Neuronal stem cell (in vitro differentiated cells): ENCODE data around the gene CEBPE.

Experiments
- DNase-seq: peaks from one replicate; pipeline ENCODE4 v3.0.0-alpha.2; 2013; ENCODE audit warnings: low spot score
- H2AFZ ChIP-seq: one replicate; pipeline ENCODE4 v1.6.1; 2013; ENCODE audit warnings: mild to moderate bottlenecking, low read length, inconsistent platforms
- H2AK5ac ChIP-seq: 2 replicates; pipeline ENCODE4 v1.6.1; 2013; ENCODE audit warnings: low read depth, mild to moderate bottlenecking, inconsistent platforms, low read length, moderate library complexity, mixed read lengths
- H2BK120ac ChIP-seq: 2 replicates; pipeline ENCODE4 v1.6.1; 2013; ENCODE audit warnings: low read depth, mild to moderate bottlenecking, inconsistent platforms, low read length, moderate library complexity, mixed read lengths
- H2BK12ac ChIP-seq: one replicate; pipeline ENCODE4 v1.6.1; 2013; ENCODE audit warnings: low read length, inconsistent platforms
- H2BK15ac ChIP-seq: 2 replicates; pipeline ENCODE4 v1.6.1; 2013; ENCODE audit warnings: mild to moderate bottlenecking, low read length, inconsistent platforms, mixed read lengths
- H2BK5ac ChIP-seq: one replicate; pipeline ENCODE4 v1.6.1; 2013; ENCODE audit warnings: inconsistent platforms, mild to moderate bottlenecking, low read length, moderate library complexity
- H3K14ac ChIP-seq: one replicate; pipeline ENCODE4 v1.6.1; 2013; ENCODE audit warnings: low read length, inconsistent platforms
- H3K18ac ChIP-seq: 2 replicates; pipeline ENCODE4 v1.6.1; 2013; ENCODE audit warnings: low read length, inconsistent platforms
- H3K23ac ChIP-seq: 2 replicates; pipeline ENCODE4 v1.6.1; 2013; ENCODE audit warnings: low read depth, mild to moderate bottlenecking, mixed read lengths, low read length, inconsistent platforms; ENCODE audit not compliant: poor library complexity
- H3K27ac ChIP-seq: replicated peaks from 3 replicates; pipeline ENCODE4 v1.5.1; 2013; ENCODE audit warnings: low read length, inconsistent platforms
- H3K27me3 ChIP-seq, 3 experiments: 2 replicates each; pipeline ENCODE4 v1.6.1; 2013; ENCODE audit warnings: low read length in 3 of 3, mild to moderate bottlenecking in 2 of 3, inconsistent platforms in 1 of 3, low read depth in 1 of 3, mixed read lengths in 1 of 3, moderate library complexity in 1 of 3; ENCODE audit not compliant: control insufficient read depth in 3 of 3, insufficient read depth in 3 of 3
- H3K36me3 ChIP-seq, 2 donors: replicated peaks in 1 of 2; 2 replicates each; pipeline ENCODE4 v1.6.1; 2013; ENCODE audit warnings: low read length in 2 of 2; ENCODE audit not compliant: control insufficient read depth in 2 of 2, insufficient read depth in 2 of 2
- H3K4ac ChIP-seq: 2 replicates; pipeline ENCODE4 v1.6.1; 2013; ENCODE audit warnings: inconsistent platforms, mild to moderate bottlenecking, low read length, moderate library complexity
- H3K4me1 ChIP-seq, 2 donors: 1 replicate in 1 of 2; 2 replicates in 1 of 2; pipeline ENCODE4 v1.6.1; 2013; ENCODE audit warnings: low read length in 2 of 2, low read depth in 1 of 2; ENCODE audit not compliant: control insufficient read depth in 2 of 2, insufficient read depth in 1 of 2
- H3K4me2 ChIP-seq: one replicate; pipeline ENCODE4 v1.6.1; 2013; ENCODE audit warnings: mild to moderate bottlenecking, low read length, inconsistent platforms; ENCODE audit not compliant: insufficient read depth, poor library complexity, severe bottlenecking
- H3K4me3 ChIP-seq, 2 donors: 2 replicates each; pipeline ENCODE4 v1.5.1; 2013; ENCODE audit warnings: low read length in 2 of 2, mild to moderate bottlenecking in 2 of 2, inconsistent platforms in 1 of 2, moderate library complexity in 1 of 2
- H3K79me1 ChIP-seq: one replicate; pipeline ENCODE4 v1.6.1; 2013; ENCODE audit warnings: low read depth, mild to moderate bottlenecking, inconsistent platforms, low read length, moderate library complexity
- H3K9ac ChIP-seq: one replicate; pipeline ENCODE4 v1.6.1; 2013; ENCODE audit warnings: mild to moderate bottlenecking, low read depth, low read length, inconsistent platforms; ENCODE audit not compliant: poor library complexity
- H3K9me3 ChIP-seq, 2 donors: replicated peaks in 1 of 2; 2 replicates each; pipeline versions ENCODE3 to v1.6.1; 2013; ENCODE audit warnings: low read length in 2 of 2, mild to moderate bottlenecking in 2 of 2, inconsistent platforms in 1 of 2, low read depth in 1 of 2, mixed read lengths in 1 of 2, moderate library complexity in 1 of 2; ENCODE audit not compliant: control insufficient read depth in 2 of 2, insufficient read depth in 1 of 2
- H4K8ac ChIP-seq: one replicate; pipeline ENCODE4 v1.6.1; 2013; ENCODE audit warnings: low read depth, mild to moderate bottlenecking, inconsistent platforms, low read length, moderate library complexity
- H4K91ac ChIP-seq: one replicate; pipeline ENCODE4 v1.6.1; 2013; ENCODE audit warnings: low read length, low read depth, mild to moderate bottlenecking, inconsistent platforms; ENCODE audit not compliant: poor library complexity
- WGBS, 2 donors: extraction: QIAGEN DNeasy Blood & Tissue Kit; methylation state at CpG; one replicate each; pipeline ENCODE4 v1.1.7; 2013; ENCODE audit warnings: missing lambda C conversion rate in 2 of 2, mixed read lengths in 1 of 2; ENCODE audit not compliant: insufficient read length in 2 of 2, insufficient replicate concordance in 1 of 2; ENCODE audit errors: extremely low coverage in 2 of 2; 5-methylcytosine and 5-hydroxymethylcytosine counted together

CEBPE gene

GRCh38 chr14:23094666-23095195, 24.3 kb downstream of the CEBPE start, which contains the start of gene ACIN1:
ACIN1 (minus strand) TSS chr14:23095136; CDS start chr14:23095112, 24 bp downstream.
- Histone ChIP-seq H3K36me3 (peaks cover 20 to 71% of the 10 kb centered on the region in 2 donors), H2BK120ac (no peak within 1 kb of the TSS), H3K79me1 (peaks cover 4% of the 10 kb centered on the region), H2AFZ (peak within 1 kb of the TSS; percentile 95), H2AK5ac (no peak within 1 kb of the TSS), H4K8ac (peak within 1 kb of the TSS; percentile 97), H2BK5ac (peak within 1 kb of the TSS; percentile 99), H3K14ac (peak within 1 kb of the TSS; percentile 99), H3K27me3 (no peaks in the 10 kb centered on the region), H3K4me3 (peak within 1 kb of the TSS; percentile 79 to 88), H2BK12ac (no peak within 1 kb of the TSS), H3K18ac (peak within 1 kb of the TSS; percentile 100), H4K91ac (no peak within 1 kb of the TSS), H3K4me1 (peaks cover 2 to 3% of the 10 kb centered on the region in 2 donors), H3K27ac (peak within 1 kb of the TSS; percentile 93), H3K9ac (peak within 1 kb of the TSS; percentile 100), H3K9me3 (no peaks in the 10 kb centered on the region), H3K4ac (no peak within 1 kb of the TSS), H3K23ac (peak within 1 kb of the TSS; percentile 32), H3K4me2 (peak within 1 kb of the TSS; percentile 67), H2BK15ac (no peak within 1 kb of the TSS)
- no CpG with 5 or more reads among the region's 55 CpGs for WGBS, 2 donors
- peak; percentile 89 for DNase-seq

- H3K4ac ChIP-seq = no peak overlapping the region
- H4K91ac ChIP-seq = no peak overlapping the region
- peaks cover 19 to 71% of the 10 kb centered on the region in 2 donors for H3K36me3 ChIP-seq
- no peak overlapping the region for H2BK120ac ChIP-seq
- peak overlapping the region; percentile 95 for H2AFZ ChIP-seq
- peak overlapping the region; percentile 14 for H3K9ac ChIP-seq
- H3K14ac ChIP-seq = no peak overlapping the region
- H3K4me2 ChIP-seq = peak overlapping the region; percentile 63
- no peak overlapping the region for H2AK5ac ChIP-seq
- H3K23ac ChIP-seq = peak overlapping the region; percentile 32
- WGBS, 2 donors = 100% methylated on average over 3 of the region's 14 CpGs; no CpG with 5 or more reads in 1 of the 2 donors
- peak overlapping the region; percentile 79 to 88 for H3K4me3 ChIP-seq
- peak overlapping the region; percentile 93 for H3K27ac ChIP-seq
- peak overlapping the region; percentile 99 for H2BK5ac ChIP-seq
- no peaks in the 10 kb centered on the region for H3K9me3 ChIP-seq
- no peak for DNase-seq
- H3K18ac ChIP-seq = no peak overlapping the region
- H2BK12ac ChIP-seq = no peak overlapping the region
- H3K4me1 ChIP-seq = peaks cover 2 to 3% of the 10 kb centered on the region in 2 donors
- no peaks in the 10 kb centered on the region for H3K27me3 ChIP-seq
- H4K8ac ChIP-seq = no peak overlapping the region
- H3K79me1 ChIP-seq = peaks cover 4% of the 10 kb centered on the region
- no peak overlapping the region for H2BK15ac ChIP-seq
Observed at GRCh38 chr14:23093991-23094665, 24.9 kb downstream of the CEBPE start.

GRCh38 chr14:23093526-23093925, 25.5 kb downstream of the CEBPE start:
- H3K18ac ChIP-seq = no peak overlapping the region
- H4K91ac ChIP-seq = no peak overlapping the region
- peaks cover 18 to 71% of the 10 kb centered on the region in 2 donors for H3K36me3 ChIP-seq

GRCh38 chr14:23093104-23093503, 26.0 kb downstream of the CEBPE start:
- Histone ChIP-seq H3K27ac (no peak overlapping the region), H3K14ac (no peak overlapping the region), H3K23ac (no peak overlapping the region), H4K8ac (no peak overlapping the region), H3K4me3 (no peak overlapping the region), H3K18ac (no peak overlapping the region), H2BK15ac (no peak overlapping the region), H2BK120ac (no peak overlapping the region), H3K9ac (no peak overlapping the region), H3K79me1 (peaks cover 4% of the 10 kb centered on the region), H3K4me2 (no peak overlapping the region), H3K4ac (no peak overlapping the region), H3K4me1 (peaks cover 2 to 3% of the 10 kb centered on the region in 2 donors), H2AK5ac (no peak overlapping the region), H2AFZ (no peak overlapping the region), H2BK12ac (no peak overlapping the region), H4K91ac (no peak overlapping the region), H3K36me3 (peaks cover 16 to 71% of the 10 kb centered on the region in 2 donors), H3K27me3 (no peaks in the 10 kb centered on the region), H3K9me3 (no peaks in the 10 kb centered on the region), H2BK5ac (no peak overlapping the region)
- no CpG with 5 or more reads among the region's 2 CpGs for WGBS, 2 donors
- DNase-seq = no peak

More at GRCh38 chr14:23093526-23093925, 25.5 kb downstream of the CEBPE start:
- H4K8ac ChIP-seq = no peak overlapping the region
- DNase-seq = no peak
- H3K27me3 ChIP-seq = no peaks in the 10 kb centered on the region
- H3K4me3 ChIP-seq = peak overlapping the region in 1 of 2 donors; percentile 79
- no peak overlapping the region for H2BK5ac ChIP-seq
- no peak overlapping the region for H3K14ac ChIP-seq
- no peak overlapping the region for H2AFZ ChIP-seq
- no peak overlapping the region for H2AK5ac ChIP-seq
- no peak overlapping the region for H3K27ac ChIP-seq
- H3K9ac ChIP-seq = no peak overlapping the region
- no CpG with 5 or more reads among the region's 2 CpGs for WGBS, 2 donors
- H3K4ac ChIP-seq = no peak overlapping the region
- H3K23ac ChIP-seq = no peak overlapping the region
- no peak overlapping the region for H2BK12ac ChIP-seq
- H2BK120ac ChIP-seq = no peak overlapping the region
- H3K9me3 ChIP-seq = no peaks in the 10 kb centered on the region
- H3K79me1 ChIP-seq = peaks cover 4% of the 10 kb centered on the region
- H3K4me1 ChIP-seq = peaks cover 2 to 3% of the 10 kb centered on the region in 2 donors
- H3K4me2 ChIP-seq = no peak overlapping the region
- H2BK15ac ChIP-seq = no peak overlapping the region
